ENCODE results near the gene BRD1. TPM values are rescaled to one million over a fixed set of nuclear protein-coding genes. Genes with fewer than 3 reads are reported as not detected.

The BRD1 gene
- total and polyA plus RNA-seq, 2 donors = 26.3 to 29.4 TPM

- Histone ChIP-seq H3K4me3 (ENCODE audit: low read depth, low read length) (no peak overlapping the region), H3K4me1 (ENCODE audit: insufficient read depth) (no peaks in the 10 kb centered on the region), H3K36me3 (ENCODE audit: insufficient read depth) (no peaks in the 10 kb centered on the region), H3K27ac (ENCODE audit: low read depth) (no peak overlapping the region)
- DNase-seq (ENCODE audit: extremely low spot score) = no peak
- 89% methylated on average over 5 of the region's 5 CpGs for WGBS
Observed at GRCh38 chr22:49736538-49736937, 91.1 kb downstream of the BRD1 start.

DNA sequence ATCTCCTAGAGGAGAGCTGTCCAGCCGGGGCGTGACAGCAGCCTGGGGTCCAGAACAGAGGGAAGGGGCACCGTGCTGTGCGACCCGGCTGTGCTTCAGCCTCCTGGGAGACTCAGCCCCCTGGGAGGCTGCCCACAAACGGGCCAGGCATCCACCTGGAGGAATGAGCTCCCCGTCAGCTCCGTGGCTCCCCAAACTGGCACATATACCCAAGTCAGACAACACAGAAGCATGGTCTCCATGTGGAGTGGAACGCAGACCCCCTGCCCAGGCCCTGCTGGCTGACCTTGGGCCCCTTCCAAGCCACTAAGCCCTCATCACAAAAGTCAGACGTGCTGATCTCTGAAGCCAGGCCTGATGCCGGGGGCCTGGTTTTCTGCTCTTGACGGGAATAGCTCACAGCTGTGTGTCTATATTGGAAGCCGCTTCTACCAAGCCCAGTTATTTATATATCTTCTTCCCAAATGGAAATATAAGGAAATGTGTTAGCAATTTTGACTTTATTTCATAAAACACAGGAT is 91.7 kb downstream of the BRD1 start:
- H3K36me3 ChIP-seq (ENCODE audit: insufficient read depth) = no peaks in the 10 kb centered on the region
- no peak for DNase-seq (ENCODE audit: extremely low spot score)
- H3K27ac ChIP-seq (ENCODE audit: low read depth) = no peak overlapping the region
- H3K4me3 ChIP-seq (ENCODE audit: low read depth, low read length) = no peak overlapping the region
- 52% methylated on average over 13 of the region's 13 CpGs for WGBS
- no peaks in the 10 kb centered on the region for H3K4me1 ChIP-seq (ENCODE audit: insufficient read depth)

GRCh38 chr22:49735411-49735900 is 92.2 kb downstream of the BRD1 start:
- no peak overlapping the region for H3K27ac ChIP-seq (ENCODE audit: low read depth)
- 22% methylated on average over 16 of the region's 16 CpGs for WGBS
- no peaks in the 10 kb centered on the region for H3K36me3 ChIP-seq (ENCODE audit: insufficient read depth)
- DNase-seq (ENCODE audit: extremely low spot score) = no peak
- H3K4me3 ChIP-seq (ENCODE audit: low read depth, low read length) = no peak overlapping the region
- no peaks in the 10 kb centered on the region for H3K4me1 ChIP-seq (ENCODE audit: insufficient read depth)

DNA sequence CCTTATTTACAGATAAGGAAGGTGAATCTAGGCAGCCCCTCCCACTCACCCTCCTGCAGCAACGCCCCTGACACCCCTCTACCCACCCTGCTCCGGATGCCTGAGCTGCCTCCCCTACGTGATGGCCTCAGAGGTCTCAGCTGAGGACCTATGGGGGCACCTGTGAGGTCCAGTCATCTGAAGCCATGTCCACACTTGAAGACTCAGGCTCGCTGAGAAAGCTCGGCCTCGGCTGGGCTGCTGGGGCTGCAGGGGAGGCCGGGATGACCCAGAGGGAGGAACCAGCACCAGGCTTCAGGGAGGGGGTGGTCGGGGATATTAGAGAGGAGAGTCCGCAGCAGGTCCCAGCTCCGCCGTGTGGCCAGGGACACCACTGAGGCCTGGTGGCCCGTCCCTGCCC is 92.8 kb downstream of the BRD1 start:
- H3K27ac ChIP-seq (ENCODE audit: low read depth) = no peak overlapping the region
- WGBS = 79% methylated on average over 12 of the region's 12 CpGs
- H3K4me3 ChIP-seq (ENCODE audit: low read depth, low read length) = no peak overlapping the region
- DNase-seq (ENCODE audit: extremely low spot score) = no peak
- H3K4me1 ChIP-seq (ENCODE audit: insufficient read depth) = no peaks in the 10 kb centered on the region
- H3K36me3 ChIP-seq (ENCODE audit: insufficient read depth) = no peaks in the 10 kb centered on the region

GRCh38 chr22:49734390-49734789 is 93.3 kb downstream of the BRD1 start:
- Histone ChIP-seq H3K36me3 (ENCODE audit: insufficient read depth) (no peaks in the 10 kb centered on the region), H3K4me3 (ENCODE audit: low read depth, low read length) (no peak overlapping the region), H3K4me1 (ENCODE audit: insufficient read depth) (no peaks in the 10 kb centered on the region), H3K27ac (ENCODE audit: low read depth) (no peak overlapping the region)
- 85% methylated on average over 11 of the region's 11 CpGs for WGBS
- no peak for DNase-seq (ENCODE audit: extremely low spot score)

- 84% methylated on average over 7 of the region's 7 CpGs for WGBS
- no peak for DNase-seq (ENCODE audit: extremely low spot score)
Observed at GRCh38 chr22:49733631-49734030, 94.0 kb downstream of the BRD1 start.

DNA sequence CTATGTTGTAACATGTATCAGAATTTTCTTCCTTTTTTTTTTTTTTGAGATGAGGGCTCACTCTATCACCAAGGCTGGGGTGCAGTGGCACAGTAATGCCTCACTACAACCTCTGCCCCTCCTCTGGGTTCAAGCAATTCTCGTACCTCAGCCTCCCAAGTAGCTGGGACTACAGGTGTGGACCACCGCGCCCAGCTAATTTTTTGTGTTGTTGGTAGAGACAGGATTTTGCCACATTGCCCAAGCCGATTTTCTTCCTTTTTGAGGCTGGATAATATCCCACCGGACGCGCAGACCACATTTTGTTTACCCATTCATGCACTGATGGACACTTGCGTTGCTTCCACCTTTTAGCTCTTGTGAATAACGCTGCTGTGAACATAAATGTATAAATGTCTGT is 97.0 kb downstream of the BRD1 start:
- Histone ChIP-seq H3K4me1 (ENCODE audit: insufficient read depth) (no peaks in the 10 kb centered on the region), H3K36me3 (ENCODE audit: insufficient read depth) (no peaks in the 10 kb centered on the region), H3K4me3 (ENCODE audit: low read depth, low read length) (no peak overlapping the region), H3K27ac (ENCODE audit: low read depth) (no peak overlapping the region)
- DNase-seq (ENCODE audit: extremely low spot score) = no peak
- 89% methylated on average over 9 of the region's 9 CpGs for WGBS

More at GRCh38 chr22:49733631-49734030, 94.0 kb downstream of the BRD1 start:
- Histone ChIP-seq H3K4me1 (ENCODE audit: insufficient read depth) (no peaks in the 10 kb centered on the region), H3K4me3 (ENCODE audit: low read depth, low read length) (no peak overlapping the region), H3K27ac (ENCODE audit: low read depth) (no peak overlapping the region), H3K36me3 (ENCODE audit: insufficient read depth) (no peaks in the 10 kb centered on the region)

- H3K27ac ChIP-seq (ENCODE audit: low read depth) = no peak overlapping the region
- H3K4me3 ChIP-seq (ENCODE audit: low read depth, low read length) = no peak overlapping the region
- no peak for DNase-seq (ENCODE audit: extremely low spot score)
- no peaks in the 10 kb centered on the region for H3K36me3 ChIP-seq (ENCODE audit: insufficient read depth)
- WGBS = 70% methylated on average over 31 of the region's 31 CpGs
- no peaks in the 10 kb centered on the region for H3K4me1 ChIP-seq (ENCODE audit: insufficient read depth)
Observed at GRCh38 chr22:49728570-49729271, 99.0 kb downstream of the BRD1 start.

DNA sequence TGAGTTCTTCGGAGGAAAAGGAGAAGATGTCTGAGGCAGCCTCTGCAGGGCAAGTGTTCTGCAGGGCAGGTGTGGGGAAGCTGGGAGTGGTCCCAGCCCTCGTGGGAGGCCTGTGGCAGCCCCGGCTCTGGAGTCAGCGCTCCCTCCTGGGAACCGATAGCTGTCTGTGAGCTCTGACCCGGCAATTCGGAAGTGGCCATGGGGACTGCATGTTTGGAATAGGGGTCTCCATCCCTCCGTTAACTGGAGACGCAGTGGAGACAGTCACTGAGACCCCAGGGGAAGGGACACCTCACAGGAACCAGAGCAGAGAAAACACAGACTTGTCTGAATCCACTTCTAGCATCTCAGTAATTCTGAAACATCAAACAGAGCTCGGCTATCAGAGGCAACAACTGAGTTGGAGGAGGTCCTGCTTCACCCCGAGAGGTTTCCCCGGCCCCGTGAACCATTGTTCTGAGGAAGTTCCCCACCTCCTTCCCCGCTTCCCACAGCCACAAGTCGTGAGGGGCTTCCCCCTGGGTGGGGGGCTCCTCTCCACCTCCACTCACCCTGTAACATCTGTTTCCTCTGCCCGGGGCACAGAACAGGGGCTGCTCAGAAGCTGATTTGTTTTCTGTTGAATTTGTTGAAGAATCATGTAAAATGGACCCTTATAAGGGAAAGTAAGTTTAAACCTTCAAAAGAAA is 99.6 kb downstream of the BRD1 start:
- Histone ChIP-seq H3K4me3 (ENCODE audit: low read depth, low read length) (no peak overlapping the region), H3K4me1 (ENCODE audit: insufficient read depth) (no peaks in the 10 kb centered on the region), H3K36me3 (ENCODE audit: insufficient read depth) (no peaks in the 10 kb centered on the region), H3K27ac (ENCODE audit: low read depth) (no peak overlapping the region)
- WGBS = 44% methylated on average over 16 of the region's 16 CpGs
- DNase-seq (ENCODE audit: extremely low spot score) = no peak

DNA sequence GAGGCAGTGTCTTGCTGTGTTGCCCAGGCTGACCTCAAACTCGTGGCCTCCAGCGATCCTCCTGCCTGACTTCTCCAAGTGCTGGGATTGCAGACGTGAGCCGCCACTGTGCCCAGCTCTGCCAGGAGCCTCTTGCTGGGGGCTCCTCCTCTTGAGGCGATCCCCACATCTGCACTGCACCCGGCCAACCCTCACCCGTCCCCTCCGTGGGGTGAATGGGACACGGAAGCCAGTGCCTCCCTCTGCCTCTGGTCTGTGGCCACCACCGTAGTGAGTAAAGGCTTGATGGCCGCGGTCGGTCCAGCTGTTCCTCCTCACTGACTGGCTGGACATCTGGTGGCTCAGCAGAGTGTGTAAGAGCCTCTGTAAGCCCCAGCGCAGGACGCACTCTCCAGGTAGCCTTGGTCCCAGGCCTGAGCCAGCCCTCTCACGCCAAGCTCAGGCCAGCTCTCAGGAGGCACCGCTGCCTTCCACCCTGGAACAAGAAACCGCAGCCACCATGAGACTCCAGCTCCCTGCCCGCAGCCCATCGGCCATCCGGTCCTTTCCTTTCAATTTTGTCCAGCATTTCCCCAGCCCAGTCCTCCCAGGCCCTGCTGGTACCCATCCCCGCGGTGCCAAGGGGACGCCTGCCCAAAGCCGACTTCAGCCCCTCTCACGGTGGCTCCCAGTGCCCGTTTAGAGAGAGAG is 100.3 kb downstream of the BRD1 start:
- no peak for DNase-seq (ENCODE audit: extremely low spot score)
- no peaks in the 10 kb centered on the region for H3K4me1 ChIP-seq (ENCODE audit: insufficient read depth)
- 81% methylated on average over 27 of the region's 27 CpGs for WGBS
- H3K4me3 ChIP-seq (ENCODE audit: low read depth, low read length) = no peak overlapping the region
- no peaks in the 10 kb centered on the region for H3K36me3 ChIP-seq (ENCODE audit: insufficient read depth)
- H3K27ac ChIP-seq (ENCODE audit: low read depth) = no peak overlapping the region

DNA sequence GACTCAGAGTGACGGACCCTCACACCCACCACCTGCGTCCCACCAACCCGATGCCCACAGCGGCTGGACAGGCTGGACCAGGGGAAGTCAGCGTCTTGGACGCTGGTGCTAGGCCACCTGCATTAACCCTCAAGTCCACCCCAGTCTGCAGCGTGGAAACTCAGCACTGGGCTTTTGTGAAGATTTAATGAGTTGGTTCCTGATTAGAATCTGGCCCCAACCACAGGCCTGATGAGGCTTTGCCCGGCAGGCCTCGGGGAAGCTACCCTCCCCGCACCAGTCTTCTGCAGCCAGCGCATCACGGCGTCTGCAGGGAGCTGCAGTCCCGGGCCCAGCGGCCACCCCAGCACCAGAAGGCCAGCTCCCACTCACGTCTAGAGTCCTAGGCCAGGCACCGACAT is 101.0 kb downstream of the BRD1 start:
- DNase-seq (ENCODE audit: extremely low spot score) = no peak
- 70% methylated on average over 17 of the region's 17 CpGs for WGBS
- no peak overlapping the region for H3K27ac ChIP-seq (ENCODE audit: low read depth)
- H3K36me3 ChIP-seq (ENCODE audit: insufficient read depth) = no peaks in the 10 kb centered on the region
- H3K4me3 ChIP-seq (ENCODE audit: low read depth, low read length) = no peak overlapping the region
- H3K4me1 ChIP-seq (ENCODE audit: insufficient read depth) = no peaks in the 10 kb centered on the region

- WGBS = 79% methylated on average over 10 of the region's 10 CpGs
- no peak for DNase-seq (ENCODE audit: extremely low spot score)
- Histone ChIP-seq H3K4me3 (ENCODE audit: low read depth, low read length) (no peak overlapping the region), H3K27ac (ENCODE audit: low read depth) (no peak overlapping the region), H3K36me3 (ENCODE audit: insufficient read depth) (no peaks in the 10 kb centered on the region), H3K4me1 (ENCODE audit: insufficient read depth) (no peaks in the 10 kb centered on the region)
Observed at GRCh38 chr22:49726022-49726681, 101.5 kb downstream of the BRD1 start.

- 84% methylated on average over 19 of the region's 19 CpGs for WGBS
Observed at GRCh38 chr22:49725516-49725915, 102.2 kb downstream of the BRD1 start.

More at GRCh38 chr22:49725516-49725915, 102.2 kb downstream of the BRD1 start:
- Histone ChIP-seq H3K27ac (ENCODE audit: low read depth) (no peak overlapping the region), H3K4me3 (ENCODE audit: low read depth, low read length) (no peak overlapping the region), H3K4me1 (ENCODE audit: insufficient read depth) (no peaks in the 10 kb centered on the region), H3K36me3 (ENCODE audit: insufficient read depth) (no peaks in the 10 kb centered on the region)
- no peak for DNase-seq (ENCODE audit: extremely low spot score)
